NCI-H2107 (cell line): ENCODE measurements around the gene LONRF2.

ENCODE experiments used
- DNase-seq: peaks from one replicate; lab custom pipeline; 2025; lab: John Stamatoyannopoulos, UW

Gene LONRF2

DNA sequence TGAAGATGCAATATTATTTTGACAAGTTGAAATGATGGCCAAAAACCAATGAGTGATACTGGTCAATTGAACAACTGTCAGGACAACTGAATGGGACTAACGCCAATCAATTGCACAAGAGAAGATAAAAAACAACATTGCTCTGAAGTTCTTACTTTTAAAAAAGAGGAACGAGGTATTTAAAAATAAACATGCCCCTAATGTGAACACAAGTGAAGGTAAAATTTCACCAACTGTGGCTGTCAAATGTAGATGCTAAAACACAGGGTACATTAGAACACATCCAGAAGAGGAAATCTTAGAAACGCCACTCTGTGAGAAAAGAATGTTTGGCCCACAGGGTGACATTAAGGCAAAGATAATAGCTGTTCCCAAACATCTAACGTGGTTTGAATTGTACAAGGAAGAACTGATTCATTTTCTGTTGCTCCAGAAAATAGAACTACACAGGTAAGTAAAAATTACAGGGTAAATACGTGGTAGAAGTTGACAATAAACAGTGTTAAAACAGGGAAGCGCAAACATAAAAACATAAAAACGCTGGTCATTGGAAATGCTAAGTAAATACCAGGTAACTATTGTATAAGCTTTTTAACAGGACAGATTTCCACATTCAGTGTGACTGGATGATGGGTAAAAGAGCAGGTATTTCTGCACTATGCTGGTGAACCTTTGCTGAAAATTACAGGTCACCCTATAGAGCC is 20.3 kb downstream of the LONRF2 start:
- DNase-seq, result no peak

DNA sequence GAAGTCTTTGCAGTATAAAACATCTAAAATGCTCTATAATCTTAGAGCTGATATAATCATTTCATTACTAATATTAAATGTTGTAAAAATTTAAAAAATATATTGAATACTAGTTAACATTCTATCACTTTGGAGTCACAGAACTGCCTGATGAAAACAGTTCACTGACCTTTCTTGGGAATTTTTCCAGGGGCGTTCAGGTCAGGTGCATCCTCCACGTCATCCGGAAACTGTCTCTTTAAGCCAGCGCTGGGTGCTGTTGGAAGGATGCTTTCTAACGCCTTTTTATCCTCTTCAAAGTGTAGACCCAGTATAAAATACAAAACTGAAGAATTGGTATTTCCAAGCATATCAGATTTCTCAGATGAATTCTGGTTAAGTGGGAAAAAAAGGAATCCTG is 22.8 kb downstream of the LONRF2 start:
- no peak for DNase-seq

DNA sequence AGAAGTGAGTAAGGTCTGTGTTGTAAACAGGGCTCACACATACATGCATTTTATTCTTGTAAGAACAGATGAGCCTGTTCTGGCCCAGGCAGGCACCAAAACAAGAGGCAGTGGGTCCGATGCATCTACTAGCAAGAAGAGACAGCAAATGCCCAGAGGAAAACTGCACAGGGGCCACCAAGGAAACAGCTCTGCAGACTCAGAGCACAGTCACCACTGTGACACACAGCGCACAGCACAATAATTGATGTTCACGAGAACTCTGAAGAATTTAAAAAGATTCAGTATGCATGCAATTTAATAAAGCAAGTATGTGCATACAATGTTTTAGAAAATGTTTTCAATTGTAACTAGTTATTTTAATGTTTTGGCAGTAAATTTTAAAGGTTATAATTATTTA is 24.8 kb downstream of the LONRF2 start:
- DNase-seq, result no peak

DNA sequence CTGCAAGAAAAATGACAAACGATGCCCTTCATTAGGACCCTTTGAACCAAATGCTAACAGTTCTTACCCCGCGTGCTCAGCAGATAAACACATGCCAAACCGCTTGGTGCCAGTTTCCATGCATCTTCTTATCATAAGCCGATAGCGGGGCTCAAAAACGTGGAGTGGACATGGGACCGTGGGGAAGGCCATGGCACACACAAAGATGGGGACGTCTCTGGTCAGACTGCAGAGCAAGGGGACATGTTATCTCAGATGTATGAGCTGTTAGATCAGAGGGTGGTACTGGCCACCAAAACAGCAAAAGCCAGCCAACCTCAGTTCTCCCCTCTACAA is 28.2 kb downstream of the LONRF2 start:
- DNase-seq, result no peak

DNA sequence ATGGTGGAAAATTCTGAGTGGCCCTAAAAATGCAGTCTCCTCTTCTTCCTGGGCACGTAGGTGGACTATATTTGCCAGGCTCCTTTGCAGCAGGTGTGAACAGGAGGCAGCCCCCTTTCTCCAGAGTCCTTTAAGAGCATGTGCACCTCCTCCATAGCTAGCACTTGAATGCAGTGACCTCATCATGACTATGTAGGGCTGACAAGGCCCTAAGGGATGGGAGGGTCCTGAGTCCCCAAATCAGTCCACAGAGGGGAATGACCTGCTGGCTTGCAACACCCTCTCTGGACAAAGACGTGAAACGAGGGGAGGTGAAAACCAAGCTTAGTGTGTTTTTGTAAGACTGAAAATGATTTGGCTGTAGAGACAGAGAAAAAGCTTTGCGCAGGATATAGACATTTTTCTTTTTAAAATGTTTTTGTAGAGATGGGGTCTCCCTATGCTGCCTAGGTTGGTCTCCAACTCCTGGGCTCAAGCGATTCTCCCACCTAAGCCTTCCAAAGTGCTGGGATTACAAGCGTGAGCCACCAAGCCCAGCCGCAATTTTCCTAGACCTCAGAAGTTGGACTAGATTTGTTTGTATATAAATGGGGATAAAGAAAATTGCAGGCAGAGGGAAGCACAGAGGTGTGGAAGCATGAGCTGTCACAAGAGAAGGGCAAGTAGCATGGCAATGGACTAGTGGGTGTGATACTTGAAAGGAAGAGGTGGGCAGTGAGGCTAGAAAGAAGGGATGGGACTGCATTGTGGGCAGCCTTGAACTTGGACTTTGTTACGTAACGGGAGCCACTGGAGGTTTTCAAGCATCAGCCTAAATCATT is 28.8 kb downstream of the LONRF2 start:
- DNase-seq, result no peak

DNA sequence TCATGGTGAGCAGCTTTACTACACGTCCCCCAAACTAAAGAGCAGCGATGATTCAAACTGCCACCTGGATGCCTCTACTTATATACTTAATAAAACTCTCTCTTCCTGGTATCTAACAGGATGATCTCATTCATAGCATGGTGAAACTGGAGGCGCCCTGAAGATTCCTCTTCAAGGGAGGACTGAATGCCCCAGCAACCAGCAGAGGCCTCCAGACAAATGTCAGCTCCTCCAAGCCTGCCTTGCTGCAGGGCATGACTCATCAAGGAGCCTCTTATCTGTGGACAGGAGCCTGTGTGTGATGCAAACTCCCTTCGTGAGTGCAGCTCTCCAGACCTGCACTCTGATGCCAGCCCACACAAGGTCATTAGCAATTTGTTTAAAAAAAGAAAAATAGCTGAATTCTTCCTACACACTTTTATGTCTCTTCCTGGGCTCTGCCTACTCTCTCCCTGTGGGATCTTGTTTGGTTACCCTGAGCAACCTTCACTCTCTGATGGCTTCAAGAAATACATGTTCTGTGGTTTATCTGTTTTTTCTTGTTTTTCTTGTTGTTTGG is 30.2 kb downstream of the LONRF2 start:
- DNase-seq, result no peak

DNA sequence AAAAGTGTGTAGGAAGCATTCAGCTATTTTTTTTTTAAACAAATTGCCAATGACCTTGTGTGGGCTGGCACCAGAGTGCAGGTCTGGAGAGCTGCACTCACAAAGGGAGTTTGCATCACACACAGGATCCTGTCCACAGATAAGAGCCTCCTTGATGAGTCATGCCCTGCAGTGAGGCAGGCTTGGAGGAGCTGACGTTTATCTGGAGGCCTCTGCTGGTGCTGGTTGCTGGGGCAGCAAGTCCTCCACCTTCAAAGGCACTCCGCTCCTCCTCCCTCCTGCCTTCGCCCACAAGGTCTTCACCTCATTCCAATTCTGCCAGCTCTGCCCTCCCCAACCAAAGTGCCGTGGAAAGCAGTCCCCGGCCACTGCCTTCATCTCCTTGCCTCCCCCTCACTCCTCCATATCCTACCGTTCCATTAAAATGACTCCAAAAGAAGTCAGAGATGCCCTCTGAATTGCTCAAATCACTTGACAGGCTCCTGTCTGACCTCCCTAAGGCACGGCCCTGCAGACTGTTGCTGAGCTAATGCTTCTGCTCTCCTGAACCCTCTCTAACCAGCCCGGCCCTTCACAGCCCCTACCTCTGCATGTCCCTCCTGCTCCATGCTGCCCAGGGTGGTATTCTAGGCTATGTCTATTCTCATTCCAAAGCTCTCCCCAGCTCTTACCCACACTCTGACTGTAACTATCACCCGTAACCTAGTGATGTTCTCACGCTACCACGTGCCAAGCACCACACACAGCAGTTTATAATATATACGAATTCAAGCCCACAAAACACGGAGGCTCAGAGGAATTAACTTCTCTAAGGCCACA is 30.9 kb downstream of the LONRF2 start:
- DNase-seq, result peak; percentile 25

DNA sequence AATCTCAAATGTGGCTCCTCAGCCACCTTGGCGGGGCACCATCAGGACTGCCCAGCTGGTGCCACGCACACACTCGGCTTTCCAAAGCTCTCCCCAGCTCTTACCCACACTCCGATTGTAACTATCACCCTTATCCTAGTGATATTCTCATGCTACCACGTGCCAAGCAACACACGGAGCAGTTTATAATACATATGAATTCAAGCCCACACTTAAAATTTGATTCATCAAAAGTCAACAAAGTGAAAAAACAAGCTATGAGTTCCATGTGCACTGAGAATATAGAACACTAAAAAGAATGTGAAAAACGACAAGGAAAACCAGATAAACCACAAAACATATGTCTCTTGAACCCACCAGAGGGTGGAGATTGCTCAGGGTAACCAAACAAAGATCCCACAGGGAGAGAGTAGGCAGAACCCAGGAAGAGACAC is 31.6 kb downstream of the LONRF2 start:
- no peak for DNase-seq

DNA sequence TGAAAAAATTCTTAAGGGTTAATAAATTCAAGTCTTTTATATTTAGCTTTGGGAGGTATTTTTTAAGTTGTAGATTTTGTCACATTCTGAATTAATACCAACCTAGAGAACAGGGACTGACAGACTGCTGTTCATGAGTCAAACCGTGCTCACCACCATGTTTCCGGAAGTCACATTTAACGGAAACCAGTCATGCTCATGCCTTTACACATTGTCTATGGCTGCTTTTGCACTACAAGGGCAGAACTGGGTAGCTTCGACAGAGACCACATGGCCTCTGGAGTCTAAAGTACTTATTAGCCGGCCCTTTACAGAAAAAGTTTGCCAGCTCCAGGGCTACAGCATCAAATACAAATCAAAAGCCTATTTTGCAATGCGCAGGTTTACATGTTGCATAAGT is 33.3 kb downstream of the LONRF2 start:
- DNase-seq, result no peak

DNA sequence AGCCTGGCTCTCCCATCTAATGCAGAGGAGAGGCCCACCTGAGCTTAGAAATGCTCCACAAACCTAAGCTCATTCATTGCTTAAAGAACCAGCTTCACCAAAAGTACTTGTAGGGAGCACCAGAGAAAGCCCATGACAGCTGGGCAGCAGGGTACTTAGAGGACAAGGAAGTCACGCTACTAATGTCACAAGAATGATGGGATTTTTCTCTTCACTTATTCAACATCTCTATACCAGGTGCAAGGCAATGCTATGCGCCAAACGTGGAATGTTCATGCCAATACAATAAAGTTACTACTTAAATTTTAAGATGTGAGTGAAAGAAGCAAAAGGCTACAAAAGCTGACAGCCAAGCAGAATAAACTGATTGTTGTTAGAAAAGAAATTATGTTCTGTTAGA is 36.0 kb downstream of the LONRF2 start:
- DNase-seq, result no peak

DNA sequence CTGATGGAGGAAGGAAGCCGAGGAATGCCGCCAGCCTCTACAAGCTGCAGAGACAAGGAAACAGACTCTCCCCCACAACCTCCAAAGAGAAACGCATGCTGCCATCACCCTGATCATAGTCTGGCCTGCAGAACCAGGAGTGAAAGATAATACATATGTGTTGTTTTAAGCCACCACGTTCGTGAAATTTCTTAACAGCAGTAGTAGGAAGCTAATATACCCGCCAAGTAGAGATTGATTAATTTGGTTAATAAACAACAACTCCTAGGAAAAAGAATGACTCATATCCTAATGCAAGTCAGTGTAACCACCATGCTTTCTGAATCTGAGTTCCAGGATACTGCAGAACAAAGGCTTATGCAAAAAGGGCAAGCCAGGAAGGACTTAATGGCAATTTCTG is 36.6 kb downstream of the LONRF2 start:
- no peak for DNase-seq

DNA sequence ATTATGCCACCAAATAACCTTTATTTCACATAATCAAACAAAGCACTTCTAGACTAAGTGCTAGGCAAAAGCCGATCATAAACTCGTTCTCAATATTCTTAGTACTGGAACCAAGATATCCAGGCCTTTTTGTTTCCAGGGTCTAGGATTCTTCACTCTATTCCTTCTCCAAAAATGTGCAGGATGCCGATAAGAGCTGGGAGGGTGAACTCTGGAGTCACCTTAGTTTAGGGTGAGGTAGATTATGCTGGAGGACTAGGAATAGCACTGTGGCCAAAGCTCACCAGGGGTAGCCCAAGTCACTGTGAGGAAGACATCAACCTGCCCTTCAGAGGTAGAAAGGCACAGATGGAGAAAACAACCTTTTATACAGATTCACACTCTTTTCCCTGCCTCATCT is 37.3 kb downstream of the LONRF2 start:
- DNase-seq, result no peak

DNA sequence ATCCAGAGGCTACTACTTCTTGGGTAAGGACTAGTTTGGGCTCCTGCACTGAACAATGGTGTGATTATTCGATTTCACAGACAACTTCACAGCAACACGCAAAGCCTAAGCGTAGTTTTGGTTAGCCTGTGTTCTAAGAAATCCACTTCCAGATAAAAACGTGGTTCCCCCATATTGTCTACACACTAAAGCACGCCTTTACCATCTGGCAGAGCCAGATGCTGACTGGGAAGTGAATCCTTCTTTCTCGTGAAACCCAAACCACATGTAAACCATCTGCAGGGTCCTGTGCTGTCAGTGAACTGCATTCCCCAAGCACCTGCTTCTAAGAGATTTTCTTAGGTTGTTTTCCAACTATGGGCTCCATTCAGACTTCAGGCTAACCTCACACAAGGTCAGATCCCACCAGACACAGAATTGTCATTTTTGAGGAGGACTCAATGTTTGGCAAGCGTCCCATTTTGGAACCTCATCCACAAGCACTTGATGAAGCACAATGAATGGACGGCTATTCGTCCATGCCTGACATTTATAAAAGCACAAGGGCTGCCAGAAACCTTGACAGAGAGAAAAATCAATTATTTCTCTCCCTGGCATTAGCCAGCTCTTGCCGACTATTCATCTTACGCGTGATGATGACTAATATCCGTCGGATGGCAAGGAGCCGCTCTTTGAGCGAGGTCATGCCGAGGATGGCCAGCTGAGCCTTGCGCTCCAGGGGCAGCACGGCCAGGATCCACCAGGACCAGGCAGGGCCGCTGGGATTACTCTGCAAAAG is 38.4 kb downstream of the LONRF2 start:
- no peak for DNase-seq

DNA sequence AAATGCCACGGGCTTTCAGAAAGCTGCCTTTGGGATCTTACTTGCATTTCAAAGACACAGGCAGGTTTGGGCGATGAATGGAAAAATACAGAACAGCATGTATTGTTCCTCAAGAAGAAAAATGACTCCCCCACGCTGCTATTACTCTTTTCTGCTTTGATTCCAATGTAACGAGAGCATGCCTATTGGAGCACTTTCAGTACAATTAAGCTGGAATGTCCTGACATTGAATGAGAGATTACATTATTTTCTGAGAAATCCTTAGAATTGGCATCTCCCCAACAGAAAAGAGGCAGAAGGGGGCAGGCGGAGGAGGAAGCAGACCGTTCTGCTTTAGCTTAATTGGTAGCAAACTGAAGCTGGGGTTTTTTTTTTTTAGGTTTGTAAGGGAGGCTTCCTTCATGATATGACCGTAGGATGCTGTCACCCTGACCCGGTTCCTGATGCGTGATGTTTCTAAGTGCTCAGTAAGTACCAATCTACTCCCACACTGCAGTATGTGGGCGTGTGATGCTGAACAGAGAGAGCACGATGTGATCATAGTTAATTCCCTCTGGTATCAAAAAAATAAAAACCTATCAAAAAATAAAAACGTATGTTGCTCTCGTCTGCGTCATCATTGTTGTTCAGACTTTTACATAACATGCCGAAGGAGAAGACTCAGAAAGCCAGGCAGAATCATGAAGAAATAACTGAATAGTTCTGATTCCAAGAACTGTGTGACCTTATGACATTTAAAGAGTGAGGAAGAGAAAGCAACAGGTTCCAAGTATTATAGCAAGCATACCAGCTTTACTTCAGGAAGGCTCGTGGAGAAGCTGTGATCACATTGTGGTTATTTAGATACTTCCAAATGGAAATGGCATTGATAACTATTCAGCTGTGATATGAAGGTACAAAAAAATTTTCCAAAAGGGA is 40.5 kb downstream of the LONRF2 start:
- no peak for DNase-seq

DNA sequence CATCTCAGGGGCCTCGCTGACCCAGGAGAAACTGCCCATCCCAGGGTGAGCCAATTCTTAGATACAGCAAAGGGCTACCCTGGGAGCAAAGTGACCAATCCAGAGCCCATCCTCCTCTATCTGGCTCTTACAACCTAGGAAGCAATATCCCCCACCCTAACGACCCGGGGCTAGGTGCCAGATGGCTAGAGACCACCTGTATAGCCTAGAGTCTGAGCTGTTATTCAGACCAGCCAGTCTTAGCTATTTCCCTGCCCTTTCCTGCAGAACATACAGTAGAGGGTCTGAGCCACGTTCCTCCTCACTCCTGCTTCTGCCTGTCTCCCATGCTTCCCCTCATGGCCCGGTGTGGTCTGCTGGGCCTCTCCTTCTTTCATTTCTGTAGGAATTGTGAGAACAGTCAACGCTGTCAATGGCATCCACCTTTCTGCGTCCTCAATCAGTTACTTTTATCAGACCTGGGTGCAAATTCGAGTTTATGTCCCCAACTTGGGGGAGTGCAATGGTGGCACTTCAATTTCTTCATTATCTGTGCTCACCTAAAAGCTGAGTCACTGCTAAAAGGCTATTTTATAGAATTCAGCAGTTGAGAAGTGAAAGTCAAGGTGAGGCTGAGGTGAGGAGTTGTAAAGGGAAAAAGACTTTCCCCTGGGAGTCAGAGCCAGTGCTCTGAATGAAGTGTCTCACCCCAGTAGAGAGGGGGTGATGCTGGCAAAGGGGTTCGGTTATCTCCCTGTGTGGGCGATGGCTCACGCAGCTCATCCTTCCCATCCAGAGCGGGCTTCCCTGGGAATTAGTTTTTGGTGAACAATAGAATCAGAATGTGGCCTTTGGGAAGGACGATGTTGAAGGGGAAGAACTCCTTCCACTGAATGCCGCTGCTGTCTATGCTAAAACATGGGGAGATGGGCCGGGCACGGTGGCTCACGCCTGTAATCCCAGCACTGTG is 42.4 kb downstream of the LONRF2 start:
- no peak for DNase-seq

DNA sequence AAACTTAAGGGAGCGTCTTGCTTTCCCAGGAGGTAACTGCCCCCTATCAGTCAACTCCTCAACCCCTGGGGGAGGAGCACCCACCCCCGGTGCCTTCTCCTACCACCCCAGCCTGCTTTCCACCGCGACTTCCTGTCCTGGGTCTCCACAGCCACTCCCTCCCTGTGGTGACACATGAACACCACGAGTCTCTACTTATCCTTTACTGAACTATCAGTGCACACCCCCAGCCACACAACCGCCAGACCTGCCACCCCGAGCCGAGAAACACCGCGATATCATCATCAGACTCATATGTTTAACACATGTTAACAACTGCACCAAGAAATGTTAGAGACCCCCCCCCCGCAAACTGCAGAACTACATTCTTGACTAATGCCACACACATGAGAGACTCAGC is 43.3 kb downstream of the LONRF2 start:
- no peak for DNase-seq

DNA sequence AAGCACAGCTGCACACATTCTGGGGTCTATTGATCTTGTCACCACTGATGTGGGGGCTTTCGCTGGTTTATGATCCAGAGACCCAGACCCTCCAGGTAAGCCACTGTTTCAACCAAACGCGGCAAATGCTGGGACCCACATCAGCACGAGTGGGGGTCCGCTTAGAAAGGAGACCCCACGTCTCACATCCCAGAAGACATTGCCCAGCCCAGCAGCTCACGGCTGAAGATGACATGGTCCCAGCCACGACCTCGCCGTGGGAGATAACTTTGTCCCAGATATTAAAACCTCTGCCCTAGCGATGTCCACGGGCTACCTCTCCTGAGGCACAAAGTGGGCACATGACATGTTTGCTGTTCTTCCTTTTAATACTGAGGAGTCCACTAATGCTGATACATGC is 43.8 kb downstream of the LONRF2 start:
- DNase-seq, result no peak

DNA sequence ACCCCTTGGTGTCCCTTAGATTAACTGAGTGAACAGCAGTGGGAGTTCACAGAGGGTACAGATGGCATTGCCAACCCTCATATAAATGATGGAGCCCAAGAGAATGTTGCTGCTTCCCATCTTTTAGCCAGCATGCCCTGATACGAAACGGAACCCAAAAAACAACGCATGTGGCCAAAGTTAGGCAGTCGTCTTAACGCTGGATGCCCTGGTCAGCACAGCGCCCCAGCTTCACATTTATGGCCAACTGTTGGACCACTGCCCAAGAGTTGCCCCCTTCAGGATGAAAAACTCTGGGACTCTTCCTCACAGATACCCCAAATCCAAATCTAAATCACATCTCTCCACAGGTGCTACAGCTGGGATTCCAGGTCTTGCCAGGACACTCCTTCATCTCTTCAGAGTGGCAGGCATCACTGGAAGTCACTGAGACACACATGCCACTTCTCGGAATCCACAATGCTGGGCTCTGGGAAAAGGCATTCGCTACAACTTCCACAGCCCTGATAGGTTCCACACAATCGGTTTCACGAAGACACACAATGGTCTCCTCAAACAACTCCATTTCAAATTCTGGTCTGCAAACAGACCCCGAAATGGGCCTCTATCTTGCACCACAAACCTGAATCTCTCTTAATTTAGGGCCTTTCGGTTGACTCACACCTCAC is 44.6 kb downstream of the LONRF2 start:
- DNase-seq, result no peak

DNA sequence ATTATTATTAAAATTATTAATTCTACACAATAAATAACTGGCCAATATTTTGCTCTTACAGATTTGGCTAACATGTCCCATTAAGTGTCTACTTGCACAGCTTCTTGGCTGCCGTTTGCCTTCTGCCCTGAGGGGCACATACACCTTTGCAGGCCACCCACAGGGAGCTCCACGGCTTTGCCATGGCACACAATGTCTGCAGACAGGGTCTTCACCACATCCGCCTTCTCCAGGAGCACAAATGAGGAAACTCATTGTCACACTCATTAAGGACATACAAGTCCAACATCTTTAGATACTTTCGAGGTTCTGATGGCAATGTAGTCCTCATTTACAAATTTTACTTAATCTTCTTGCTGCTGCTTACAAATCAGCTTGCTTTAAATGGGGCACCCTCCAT is 45.6 kb downstream of the LONRF2 start:
- no peak for DNase-seq
